Measurements from ENCODE around the gene PAM16. TPM values are rescaled to one million over a fixed set of nuclear protein-coding genes. Genes with fewer than 3 reads are reported as not detected.

Gene PAM16
- total RNA-seq, 6 donors from 2014 or later, result 45.5 to 71.8 (median 62.6) TPM

GRCh38 chr16:4313563-4314531 lies 37.3 kb downstream of the PAM16 start:
- Histone ChIP-seq H3K36me3 (no peaks in the 10 kb centered on the region), H3K9me3 (no peaks in the 10 kb centered on the region), H3K27ac (peak overlapping the region in 2 of 4 donors; percentile 93 to 94), H3K4me3 (no peak overlapping the region), H3K27me3 (peaks cover 0 to 10% (median 4%) of the 10 kb centered on the region in 4 donors), H3K4me1 (peaks cover 33 to 59% (median 50%) of the 10 kb centered on the region in 4 donors)
- ATAC-seq (ENCODE audit: low FRiP score in 2 of 2) (peak; percentile 43 to 47), DNase-seq (peak; percentile 71 to 93)
- TF ChIP-seq, protein P1, sequence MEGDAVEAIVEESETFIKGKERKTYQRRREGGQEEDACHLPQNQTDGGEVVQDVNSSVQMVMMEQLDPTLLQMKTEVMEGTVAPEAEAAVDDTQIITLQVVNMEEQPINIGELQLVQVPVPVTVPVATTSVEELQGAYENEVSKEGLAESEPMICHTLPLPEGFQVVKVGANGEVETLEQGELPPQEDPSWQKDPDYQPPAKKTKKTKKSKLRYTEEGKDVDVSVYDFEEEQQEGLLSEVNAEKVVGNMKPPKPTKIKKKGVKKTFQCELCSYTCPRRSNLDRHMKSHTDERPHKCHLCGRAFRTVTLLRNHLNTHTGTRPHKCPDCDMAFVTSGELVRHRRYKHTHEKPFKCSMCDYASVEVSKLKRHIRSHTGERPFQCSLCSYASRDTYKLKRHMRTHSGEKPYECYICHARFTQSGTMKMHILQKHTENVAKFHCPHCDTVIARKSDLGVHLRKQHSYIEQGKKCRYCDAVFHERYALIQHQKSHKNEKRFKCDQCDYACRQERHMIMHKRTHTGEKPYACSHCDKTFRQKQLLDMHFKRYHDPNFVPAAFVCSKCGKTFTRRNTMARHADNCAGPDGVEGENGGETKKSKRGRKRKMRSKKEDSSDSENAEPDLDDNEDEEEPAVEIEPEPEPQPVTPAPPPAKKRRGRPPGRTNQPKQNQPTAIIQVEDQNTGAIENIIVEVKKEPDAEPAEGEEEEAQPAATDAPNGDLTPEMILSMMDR (IDR thresholded peaks at IDR 0.05), result peak; percentile 69 to 87 (median 74)
- TF ChIP-seq EP300 (IDR thresholded peaks at IDR 0.05), result no peak
- WGBS, 2 donors, result 23 to 31% methylated on average over 22 to 32 of the region's 43 CpGs

DNA sequence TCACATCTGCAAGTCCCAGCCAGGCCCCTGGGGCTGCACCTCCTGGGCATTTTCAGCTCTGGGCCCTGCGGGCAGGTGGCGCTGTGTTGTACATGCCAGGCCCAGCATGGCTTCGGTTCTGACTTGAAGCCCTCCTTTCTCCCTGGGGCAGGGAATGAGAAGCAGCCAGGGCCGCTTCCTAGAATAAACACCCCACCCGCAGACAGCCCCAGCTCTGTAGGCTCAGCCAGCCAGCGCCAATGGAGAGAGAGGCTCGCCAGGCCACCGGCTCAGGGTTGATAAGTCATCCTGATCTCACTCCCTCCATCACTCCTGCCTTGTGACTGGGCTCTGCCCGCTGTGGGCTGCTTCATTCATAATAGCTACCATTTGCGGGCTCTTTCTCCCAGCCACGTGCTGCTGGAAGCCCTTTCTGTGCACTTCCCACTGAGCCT lies 41.3 kb downstream of the PAM16 start:
- no peaks in the 10 kb centered on the region for H3K27me3 ChIP-seq
- TF ChIP-seq EP300 (IDR thresholded peaks at IDR 0.05) (no peak), POLR2A (IDR thresholded peaks at IDR 0.05) (no peak), POLR2AphosphoS5 (IDR thresholded peaks at IDR 0.05) (no peak)
- TF ChIP-seq, protein P1 (IDR thresholded peaks at IDR 0.05), result peak; percentile 47 to 83 (median 72)
- H3K9me3 ChIP-seq, result no peaks in the 10 kb centered on the region
- peaks cover 27 to 41% (median 36%) of the 10 kb centered on the region in 4 donors for H3K4me1 ChIP-seq
- ATAC-seq (ENCODE audit: low FRiP score in 2 of 2) (peak; percentile 6 to 55), DNase-seq (peak; percentile 82 to 88)
- peak overlapping the region; percentile 30 to 66 (median 40) for H3K27ac ChIP-seq
- 35 to 39% methylated on average over 5 to 11 of the region's 11 CpGs for WGBS, 2 donors
- H3K36me3 ChIP-seq, result no peaks in the 10 kb centered on the region
- H3K4me3 ChIP-seq, result no peak overlapping the region

- DNase-seq (no peak), ATAC-seq (ENCODE audit: low FRiP score in 2 of 2) (no peak)
- Histone ChIP-seq H3K9me3 (no peaks in the 10 kb centered on the region), H3K27me3 (no peaks in the 10 kb centered on the region), H3K4me1 (peaks cover 25 to 36% (median 30%) of the 10 kb centered on the region in 4 donors), H3K4me3 (no peak overlapping the region), H3K36me3 (no peaks in the 10 kb centered on the region), H3K27ac (peak overlapping the region in 3 of 4 donors; percentile 1 to 35 (median 30))
- WGBS, 2 donors, result 85 to 89% methylated on average over 11 to 14 of the region's 14 CpGs
- TF ChIP-seq POLR2A (IDR thresholded peaks at IDR 0.05) (no peak), POLR2AphosphoS5 (IDR thresholded peaks at IDR 0.05) (no peak), EP300 (IDR thresholded peaks at IDR 0.05) (no peak)
- TF ChIP-seq, protein P1 (IDR thresholded peaks at IDR 0.05), result no peak
Observed at GRCh38 chr16:4309102-4309832, 41.9 kb downstream of the PAM16 start.

DNA sequence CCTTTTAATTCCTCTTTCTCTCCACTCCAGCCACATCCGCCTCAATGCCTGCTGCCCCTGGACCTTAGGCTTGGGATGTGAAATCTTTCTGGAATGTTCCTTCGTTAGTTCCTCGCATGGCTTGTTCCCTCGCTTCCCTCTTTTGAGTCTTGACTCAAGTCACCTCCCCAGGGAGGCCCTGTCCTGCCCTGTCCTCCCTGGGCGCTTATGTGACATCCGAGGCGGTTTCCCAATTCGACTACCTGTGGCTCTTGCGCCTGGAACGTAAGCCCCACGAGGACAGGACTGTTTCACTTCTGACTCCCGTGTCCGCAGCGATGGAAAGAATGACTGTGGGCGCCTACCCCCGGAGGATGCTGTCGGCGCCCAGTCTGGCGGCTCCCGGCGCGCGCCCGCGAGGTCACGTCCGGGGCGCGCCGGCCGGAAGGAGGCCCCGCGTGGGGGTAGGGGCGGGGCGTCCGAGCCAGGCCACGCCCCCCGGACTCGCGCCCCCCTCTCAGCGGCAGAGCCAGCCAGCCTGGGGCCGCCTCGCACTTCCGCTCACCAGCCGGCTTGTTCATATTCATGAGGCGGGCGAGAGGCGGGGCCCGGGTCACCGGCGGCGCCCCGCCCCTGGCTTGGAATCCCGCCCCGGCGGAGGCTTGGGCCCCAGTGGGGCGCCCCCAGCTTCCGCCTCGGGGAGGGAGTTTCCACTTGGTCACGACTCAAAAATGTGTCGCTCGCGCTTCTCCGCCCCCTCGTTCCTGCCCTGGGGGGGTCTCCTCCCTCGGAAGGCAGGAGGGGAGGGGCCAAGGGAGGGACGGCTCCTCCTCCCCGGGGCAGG lies 43.7 kb downstream of the PAM16 start:
- Histone ChIP-seq H3K36me3 (no peaks in the 10 kb centered on the region), H3K4me3 (peak overlapping the region; percentile 25 to 60 (median 56)), H3K9me3 (no peaks in the 10 kb centered on the region), H3K4me1 (peaks cover 16 to 27% (median 22%) of the 10 kb centered on the region in 4 donors), H3K27me3 (no peaks in the 10 kb centered on the region), H3K27ac (peak overlapping the region; percentile 85 to 94 (median 88))
- TF ChIP-seq POLR2AphosphoS5 (IDR thresholded peaks at IDR 0.05) (peak; percentile 51 to 56), POLR2A (IDR thresholded peaks at IDR 0.05) (peak in 2 of 4 donors; percentile 61 to 71), EP300 (IDR thresholded peaks at IDR 0.05) (peak in 1 of 4 donors; percentile 77)
- TF ChIP-seq, protein P1 (IDR thresholded peaks at IDR 0.05), result peak in 2 of 6 experiments; percentile 7 to 8
- ATAC-seq (ENCODE audit: low FRiP score in 2 of 2), result peak; percentile 97 to 98
- 10 to 22% methylated on average over 12 to 27 of the region's 68 CpGs for WGBS, 2 donors
- DNase-seq, result peak; percentile 98
